Activated naive CD4-positive, alpha-beta T cell treated with anti-CD3 and anti-CD28 coated beads for 36 hours (primary cell): ENCODE results near the gene PLEK2. TPM values are rescaled to one million over a fixed set of nuclear protein-coding genes. Genes with fewer than 3 reads are reported as not detected.
"Not testable (repeated sequence)": the region's sequence is repeated elsewhere in the genome, so short reads cannot be mapped to it uniquely, and the experiment has no call there.

Source experiments
- CTCF ChIA-PET: fragments of 350-600 bp; sonication (Branson Sonifier 250); formaldehyde crosslinking; loops from one replicate; lab custom pipeline; 2021; ENCODE audit warnings: antibody characterized with exemption; lab: Charles Lee
- DNase-seq: peaks from one replicate; pipeline ENCODE4 v3.0.0-alpha.2; 2020
- H3K27ac Mint-ChIP-seq: one replicate; pipeline ENCODE4 v1.8.0; 2021; ENCODE audit warnings: mild to moderate bottlenecking, mixed read lengths
- H3K27me3 Mint-ChIP-seq: one replicate; pipeline ENCODE4 v1.8.0; 2021; ENCODE audit warnings: low read depth, mixed read lengths
- H3K36me3 Mint-ChIP-seq: one replicate; pipeline ENCODE4 v1.8.0; 2021; ENCODE audit warnings: low read depth, mixed read lengths
- H3K4me1 Mint-ChIP-seq: one replicate; pipeline ENCODE4 v1.8.0; 2021; ENCODE audit warnings: low read depth, mixed read lengths
- H3K4me3 Mint-ChIP-seq: one replicate; pipeline ENCODE4 v1.8.0; 2021; ENCODE audit warnings: mild to moderate bottlenecking, moderate library complexity, mixed read lengths
- H3K9me3 Mint-ChIP-seq: one replicate; pipeline ENCODE4 v1.8.0; 2021; ENCODE audit warnings: mixed read lengths
- intact Hi-C: fragments of 100-400 bp; cut with micrococcal nuclease; formaldehyde crosslinking; loops from one replicate; pipeline ENCODE4 v1.15.1; 2023
- total RNA-seq, 2 experiments: library from RNA; stranded (reverse); gene quantifications; one replicate each; pipeline ENCODE4 v1.2.3, GENCODE V29; 2021

Gene PLEK2
- total RNA-seq, 2 experiments from 2014 or later: 2.2 to 3.2 TPM

DNA sequence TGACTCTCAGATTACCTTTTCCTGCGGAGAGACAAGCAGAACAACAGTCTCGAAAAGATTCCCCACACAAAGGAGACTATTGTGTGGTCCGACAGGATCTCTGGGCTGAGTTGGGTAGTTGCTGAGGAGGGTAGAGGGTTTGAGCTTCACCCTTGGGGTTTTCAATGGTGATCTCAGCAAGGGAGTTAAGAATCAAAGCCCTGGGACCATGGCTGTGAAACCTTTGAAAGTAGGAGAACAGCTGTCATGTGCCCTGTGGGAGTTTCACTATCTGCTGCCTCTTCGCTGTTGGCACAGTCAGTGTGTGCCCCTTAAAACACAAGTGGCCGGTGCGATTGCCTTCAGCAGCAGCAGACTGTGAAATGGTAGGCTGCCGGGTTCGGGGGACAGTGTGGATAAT lies 14.2 kb upstream of the PLEK2 start:
- Mint-ChIP-seq H3K36me3 (no peaks in the 10 kb centered on the region), H3K9me3 (no peaks in the 10 kb centered on the region)

DNA sequence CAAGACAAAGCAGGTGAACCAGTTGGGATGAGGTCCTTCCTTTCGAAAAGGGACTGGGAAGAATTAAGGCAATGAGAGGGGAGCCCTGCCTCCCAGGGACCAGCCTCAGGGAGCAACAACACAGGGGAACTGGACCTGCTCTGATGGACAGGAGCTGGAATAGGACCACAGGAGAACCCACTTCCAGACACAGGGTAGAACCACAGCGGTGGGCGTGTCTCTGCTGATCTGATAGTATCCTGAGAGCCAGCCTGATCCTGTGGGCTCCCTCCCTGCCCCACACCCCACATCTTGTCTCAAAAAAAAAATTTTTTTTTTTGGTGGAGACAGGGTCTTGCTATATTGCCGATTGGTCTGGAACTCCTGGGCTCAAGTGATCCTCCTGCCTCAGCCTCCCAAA lies 13.6 kb upstream of the PLEK2 start:
- H3K4me3 Mint-ChIP-seq: no peak overlapping the region
- no peaks in the 10 kb centered on the region for H3K4me1 Mint-ChIP-seq
- peaks cover 11% of the 10 kb centered on the region for H3K27me3 Mint-ChIP-seq
- no peak for DNase-seq
- CTCF ChIA-PET: interaction anchor here (0.7 to 11.9 kb wide), 12 partner anchors 12 to 243 kb away, joined by 3 to 191 read pairs (median 4); no protein-coding TSS in a partner anchor
- no peak overlapping the region for H3K27ac Mint-ChIP-seq
- no peaks in the 10 kb centered on the region for H3K9me3 Mint-ChIP-seq
- intact Hi-C loops: no loop called here
- no peaks in the 10 kb centered on the region for H3K36me3 Mint-ChIP-seq

More for the DNA sequence above, 14.2 kb upstream of the PLEK2 start:
- Mint-ChIP-seq H3K27ac (no peak overlapping the region), H3K27me3 (peaks cover 11% of the 10 kb centered on the region), H3K4me1 (no peaks in the 10 kb centered on the region), H3K4me3 (no peak overlapping the region)
- intact Hi-C loops: no loop called here
- CTCF ChIA-PET: interaction anchor here (0.7 to 11.9 kb wide), 22 partner anchors 8 to 278 kb away, joined by 3 to 191 read pairs (median 6); no protein-coding TSS in a partner anchor
- DNase-seq: no peak

- no peak overlapping the region for H3K4me3 Mint-ChIP-seq
- DNase-seq: no peak
- H3K27me3 Mint-ChIP-seq: peaks cover 11% of the 10 kb centered on the region
- no peaks in the 10 kb centered on the region for H3K36me3 Mint-ChIP-seq
- CTCF ChIA-PET: interaction anchor here (0.7 to 11.9 kb wide), 8 partner anchors 9 to 279 kb away, joined by 3 to 191 read pairs (median 4); no protein-coding TSS in a partner anchor
- no peaks in the 10 kb centered on the region for H3K9me3 Mint-ChIP-seq
- intact Hi-C loops: no loop called here
- H3K27ac Mint-ChIP-seq: no peak overlapping the region
- H3K4me1 Mint-ChIP-seq: no peaks in the 10 kb centered on the region
Measured at GRCh38 chr14:67424539-67424938, 12.6 kb upstream of the PLEK2 start.

- Mint-ChIP-seq H3K9me3 (no peaks in the 10 kb centered on the region), H3K36me3 (no peaks in the 10 kb centered on the region), H3K4me1 (no peaks in the 10 kb centered on the region), H3K27me3 (peaks cover 11% of the 10 kb centered on the region), H3K4me3 (no peak overlapping the region), H3K27ac (no peak overlapping the region)
- CTCF ChIA-PET: interaction anchor here (11.9 kb wide), 1 partner anchor 148 kb away, joined by 191 read pairs; no protein-coding TSS in a partner anchor
- no peak for DNase-seq
- intact Hi-C loops: no loop called here
Measured at GRCh38 chr14:67423424-67423823, 11.5 kb upstream of the PLEK2 start.

GRCh38 chr14:67421356-67422224 lies 9.6 kb upstream of the PLEK2 start:
- no peak overlapping the region for H3K27ac Mint-ChIP-seq
- no peak for DNase-seq
- no peak overlapping the region for H3K4me3 Mint-ChIP-seq
- intact Hi-C loops: no loop called here
- H3K4me1 Mint-ChIP-seq: no peaks in the 10 kb centered on the region
- H3K27me3 Mint-ChIP-seq: peaks cover 9% of the 10 kb centered on the region
- H3K9me3 Mint-ChIP-seq: no peaks in the 10 kb centered on the region
- no peaks in the 10 kb centered on the region for H3K36me3 Mint-ChIP-seq
- CTCF ChIA-PET: interaction anchor here (0.9 to 2.6 kb wide), 5 partner anchors 10 to 150 kb away, joined by 3 to 15 read pairs (median 3); no protein-coding TSS in a partner anchor

DNA sequence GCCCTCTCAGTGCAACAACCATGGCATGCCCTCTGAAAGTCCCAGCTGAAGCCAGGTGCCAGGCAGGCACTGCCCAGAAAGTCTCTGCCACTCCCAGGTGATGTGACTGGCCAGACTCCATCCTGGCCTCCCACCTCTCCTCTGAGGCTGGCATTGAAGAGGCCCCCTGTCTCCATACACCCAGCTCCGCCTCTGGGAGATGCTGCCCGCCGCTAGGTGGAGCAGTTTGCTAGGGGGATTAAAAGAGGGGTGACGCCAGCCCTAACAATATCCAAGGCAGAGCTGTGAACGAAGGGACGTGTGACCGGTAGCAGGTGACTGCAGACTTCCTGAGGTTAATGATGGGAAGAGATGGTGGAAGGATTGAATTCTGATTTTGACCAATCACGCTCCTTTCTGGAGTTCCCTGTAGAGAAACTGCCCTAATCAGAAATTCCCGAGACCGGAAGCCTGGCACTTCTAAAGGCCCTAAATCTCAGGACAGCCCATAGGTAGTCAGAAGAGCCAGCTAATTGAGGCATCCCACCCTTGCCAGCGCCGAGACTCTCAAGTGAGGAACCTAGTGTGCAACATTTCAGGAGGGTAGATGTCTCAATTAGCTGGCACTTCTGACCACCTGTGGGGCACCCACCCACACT lies 8.3 kb upstream of the PLEK2 start:
- intact Hi-C loops: no loop called here
- peak; percentile 57 for DNase-seq
- Mint-ChIP-seq H3K27ac (no peak overlapping the region), H3K9me3 (no peaks in the 10 kb centered on the region), H3K27me3 (peaks cover 5% of the 10 kb centered on the region), H3K36me3 (no peaks in the 10 kb centered on the region), H3K4me1 (no peaks in the 10 kb centered on the region), H3K4me3 (no peak overlapping the region)
- CTCF ChIA-PET: interaction anchor here (1.1 to 2.6 kb wide), 7 partner anchors 9 to 225 kb away, joined by 3 to 15 read pairs (median 5); no protein-coding TSS in a partner anchor

GRCh38 chr14:67418401-67419191 lies 6.6 kb upstream of the PLEK2 start:
- H3K4me3 Mint-ChIP-seq: no peak overlapping the region
- H3K4me1 Mint-ChIP-seq: peaks cover 9% of the 10 kb centered on the region
- peaks cover 3% of the 10 kb centered on the region for H3K27me3 Mint-ChIP-seq
- H3K36me3 Mint-ChIP-seq: no peaks in the 10 kb centered on the region
- intact Hi-C loops: no loop called here
- CTCF ChIA-PET: interaction anchor here (0.9 to 1.3 kb wide), 3 partner anchors 8 to 153 kb away, joined by 4 to 5 read pairs (median 5); no protein-coding TSS in a partner anchor
- no peak overlapping the region for H3K27ac Mint-ChIP-seq
- DNase-seq: no peak
- H3K9me3 Mint-ChIP-seq: no peaks in the 10 kb centered on the region

DNA sequence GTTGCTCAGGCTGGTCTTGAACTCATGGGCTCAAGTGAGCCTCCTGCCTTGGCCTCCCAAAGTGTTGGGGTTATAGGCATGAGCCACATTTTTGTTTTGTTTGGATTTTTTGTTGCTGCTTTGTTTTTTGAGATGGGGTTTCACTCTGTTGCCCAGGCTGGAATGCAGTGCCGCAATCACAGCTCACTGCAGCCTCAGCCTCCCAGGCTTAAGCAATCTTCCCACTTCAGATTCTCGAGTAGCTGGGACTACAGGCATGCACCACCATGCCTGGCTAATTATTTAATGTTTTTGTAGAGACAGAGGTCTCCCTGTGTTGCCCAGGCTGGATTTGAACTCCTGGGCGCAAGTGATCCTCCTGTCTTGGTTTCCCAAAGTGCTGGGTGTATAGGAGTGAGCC lies 5.7 kb upstream of the PLEK2 start:
- Mint-ChIP-seq H3K4me3 (no peak overlapping the region), H3K27me3 (no peaks in the 10 kb centered on the region), H3K36me3 (no peaks in the 10 kb centered on the region), H3K9me3 (no peaks in the 10 kb centered on the region), H3K4me1 (peaks cover 9% of the 10 kb centered on the region), H3K27ac (no peak overlapping the region)
- CTCF ChIA-PET: interaction anchor here (1.3 kb wide), 1 partner anchor 11 kb away, joined by 4 read pairs; no protein-coding TSS in a partner anchor
- DNase-seq: no peak
- intact Hi-C loops: no loop called here

DNA sequence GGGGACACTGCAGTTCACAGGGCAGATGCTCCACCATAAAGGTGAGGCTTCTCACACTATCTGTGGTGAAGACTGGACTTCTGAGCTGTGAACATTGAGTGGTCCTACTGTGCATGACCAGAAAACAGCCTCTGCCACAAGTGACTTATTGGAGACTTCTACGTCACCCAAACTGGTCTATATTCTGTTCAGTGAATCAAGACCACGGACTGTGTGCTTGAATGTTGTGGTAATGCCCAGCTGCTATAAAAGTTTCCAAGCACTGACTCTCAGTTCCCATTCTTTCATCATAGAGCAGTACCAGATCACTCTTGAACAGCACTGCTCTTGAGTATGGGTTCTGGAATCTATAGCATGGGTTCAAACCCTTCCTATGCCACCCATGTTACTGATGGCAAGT lies 4.8 kb upstream of the PLEK2 start:
- Mint-ChIP-seq H3K9me3 (no peaks in the 10 kb centered on the region), H3K36me3 (no peaks in the 10 kb centered on the region), H3K4me1 (peaks cover 13% of the 10 kb centered on the region), H3K27ac (no peak overlapping the region), H3K4me3 (no peak overlapping the region), H3K27me3 (no peaks in the 10 kb centered on the region)
- CTCF ChIA-PET: interaction anchor here (0.7 to 1.3 kb wide), 3 partner anchors 11 to 283 kb away, joined by 3 to 5 read pairs (median 3); no protein-coding TSS in a partner anchor
- intact Hi-C loops: no loop called here
- no peak for DNase-seq

GRCh38 chr14:67416085-67416484 lies 4.1 kb upstream of the PLEK2 start:
- H3K4me3 Mint-ChIP-seq: no peak overlapping the region

DNA sequence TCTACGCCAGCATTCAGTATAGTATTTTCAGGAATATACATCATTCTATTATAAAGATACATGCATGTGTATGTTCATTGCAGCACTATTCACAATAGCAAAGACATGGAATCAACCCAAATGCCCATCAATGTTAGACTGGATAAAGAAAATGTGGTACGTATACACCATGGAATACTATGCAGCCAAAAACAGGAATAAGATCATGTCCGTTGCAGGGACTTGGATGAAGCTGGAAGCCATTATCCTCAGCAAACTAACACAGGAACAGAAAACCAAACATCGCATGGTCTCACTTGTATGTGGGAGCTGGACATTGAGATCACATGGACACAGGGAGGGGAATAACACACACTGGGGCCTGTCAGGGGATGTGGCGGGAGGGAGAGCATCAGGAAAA lies 3.6 kb upstream of the PLEK2 start:
- H3K9me3 Mint-ChIP-seq, H3K27ac Mint-ChIP-seq, H3K36me3 Mint-ChIP-seq, DNase-seq, intact Hi-C loops, H3K27me3 Mint-ChIP-seq, H3K4me3 Mint-ChIP-seq: not testable (repeated sequence)
- CTCF ChIA-PET: interaction anchor here (0.9 to 1.3 kb wide), 3 partner anchors 9 to 156 kb away, joined by 3 to 5 read pairs (median 4); no protein-coding TSS in a partner anchor
- peaks cover 16% of the 10 kb centered on the region for H3K4me1 Mint-ChIP-seq

More at GRCh38 chr14:67416085-67416484, 4.1 kb upstream of the PLEK2 start:
- H3K27ac Mint-ChIP-seq: no peak overlapping the region
- H3K27me3 Mint-ChIP-seq: no peaks in the 10 kb centered on the region
- H3K9me3 Mint-ChIP-seq: no peaks in the 10 kb centered on the region
- no peak for DNase-seq
- CTCF ChIA-PET: interaction anchor here (0.8 to 1.3 kb wide), 4 partner anchors 8 to 169 kb away, joined by 3 to 5 read pairs (median 4); no protein-coding TSS in a partner anchor
- intact Hi-C loops: no loop called here
- H3K4me1 Mint-ChIP-seq: peaks cover 16% of the 10 kb centered on the region
- no peaks in the 10 kb centered on the region for H3K36me3 Mint-ChIP-seq
